GM12878 (cell line): ENCODE data around the gene MDM4.

Experiments used
- CREM ChIP-seq: IDR thresholded peaks from 2 replicates; pipeline ENCODE4 v1.6.1; 2014; ENCODE audit warnings: antibody characterized with exemption, low read depth
- CTCF ChIP-seq, 3 experiments: IDR thresholded peaks in 2 of 3; conservative IDR thresholded peaks in 1 of 3; 2 replicates each; pipeline ENCODE4 v1.5.1; 2011; ENCODE audit warnings: low read depth in 3 of 3, low read length in 3 of 3, mild to moderate bottlenecking in 3 of 3, control low read depth in 2 of 3, moderate library complexity in 2 of 3, inconsistent platforms in 1 of 3, mixed read lengths in 1 of 3; ENCODE audit not compliant: control insufficient read depth in 2 of 3, insufficient read depth in 1 of 3; ENCODE audit errors: extremely low read depth in 1 of 3
- EED ChIP-seq: sonication (generic); IDR thresholded peaks from 2 replicates; pipeline ENCODE4 v1.6.1; 2016; ENCODE audit warnings: antibody characterized with exemption, low read depth
- FOS ChIP-seq: IDR thresholded peaks from 3 replicates; pipeline ENCODE4 v1.6.1; 2011; ENCODE audit warnings: borderline replicate concordance; ENCODE audit not compliant: insufficient read length; ENCODE audit errors: extremely low read depth
- FOXM1 ChIP-seq: IDR thresholded peaks from 2 replicates; pipeline ENCODE4 v1.6.1; 2012; ENCODE audit warnings: low read depth, mild to moderate bottlenecking, inconsistent platforms, low read length, moderate library complexity
- NFXL1 ChIP-seq: fragments of 450-650 bp; IDR thresholded peaks from 2 replicates; pipeline ENCODE4 v1.6.1; 2017; ENCODE audit warnings: antibody characterized with exemption, mild to moderate bottlenecking, borderline replicate concordance
- NRF1 ChIP-seq: conservative IDR thresholded peaks from 2 replicates; pipeline ENCODE4 v1.6.1; 2011; ENCODE audit warnings: mild to moderate bottlenecking, low read depth, low read length, improper control_type of control experiment
- POLR2A ChIP-seq: IDR thresholded peaks from 2 replicates; pipeline ENCODE4 v1.6.1; 2011; ENCODE audit warnings: low read depth, mild to moderate bottlenecking, low read length
- POLR2AphosphoS5 ChIP-seq: IDR thresholded peaks from 2 replicates; pipeline ENCODE4 v1.6.1; 2011; ENCODE audit warnings: mild to moderate bottlenecking, low read length, inconsistent platforms
- RFX5 ChIP-seq: IDR thresholded peaks from 2 replicates; pipeline ENCODE4 v1.6.1; 2011; ENCODE audit warnings: low read depth, low read length, improper control_type of control experiment
- SIN3A ChIP-seq: IDR thresholded peaks from 2 replicates; pipeline ENCODE4 v1.6.1; 2012; ENCODE audit warnings: low read depth, low read length, improper control_type of control experiment
- SRF ChIP-seq, 2 experiments: IDR thresholded peaks; 2 replicates each; pipeline ENCODE4 v1.6.1; 2011; ENCODE audit warnings: low read depth in 2 of 2, low read length in 2 of 2, mild to moderate bottlenecking in 1 of 2, moderate library complexity in 1 of 2
- TCF7 ChIP-seq: IDR thresholded peaks from 2 replicates; pipeline ENCODE4 v1.6.1; 2014; ENCODE audit warnings: antibody characterized with exemption, borderline replicate concordance
- USF2 ChIP-seq: IDR thresholded peaks from 2 replicates; pipeline ENCODE4 v1.6.1; 2011; ENCODE audit warnings: low read depth, low read length, improper control_type of control experiment, borderline replicate concordance

- TF ChIP-seq RFX5 (no peak), CTCF (IDR thresholded peaks at IDR 0.05 in 2 of 3, conservative IDR thresholded peaks at IDR 0.05 in 1 of 3; ENCODE audit: control insufficient read depth in 2 of 3, extremely low read depth in 1 of 3, insufficient read depth in 1 of 3, low read depth in 3 of 3, low read length in 3 of 3) (no peak), FOS (no peak), SRF (IDR thresholded peaks at IDR 0.05; ENCODE audit: low read depth in 2 of 2, low read length in 2 of 2) (no peak), USF2 (no peak), POLR2AphosphoS5 (no peak), NRF1 (no peak), NFXL1 (no peak), SIN3A (no peak), POLR2A (no peak), EED (no peak), FOXM1 (no peak), CREM (no peak), TCF7 (no peak)
Measured at GRCh38 chr1:204478172-204478899, 37.9 kb upstream of the MDM4 start.
